Smooth muscle cell (in vitro differentiated cells): Measurements from ENCODE around the gene LTBR. TPM values are rescaled to one million over a fixed set of nuclear protein-coding genes. Genes with fewer than 3 reads are reported as not detected.

Experiments used
- DNase-seq: peaks from one replicate; lab custom pipeline; 2025; ENCODE audit not compliant: unreplicated experiment; lab: John Stamatoyannopoulos, UW
- H2AFZ ChIP-seq: fragments of 200-600 bp; sonication (generic); 2 replicates; pipeline ENCODE4 v1.6.0; 2016; ENCODE audit warnings: antibody characterized with exemption, low read depth, mild to moderate bottlenecking
- H3F3A ChIP-seq: fragments of 200-600 bp; sonication (generic); 2 replicates; pipeline ENCODE4 v1.6.0; 2017; ENCODE audit warnings: antibody characterized with exemption, low read depth
- H3K27ac ChIP-seq: fragments of 200-600 bp; sonication (generic); 2 replicates; pipeline ENCODE4 v1.5.1; 2016; ENCODE audit warnings: low read depth, mild to moderate bottlenecking
- H3K27me3 ChIP-seq: fragments of 200-600 bp; sonication (generic); 2 replicates; pipeline ENCODE4 v1.6.1; 2016; ENCODE audit warnings: low read depth, mild to moderate bottlenecking
- H3K36me3 ChIP-seq: fragments of 200-600 bp; sonication (generic); 2 replicates; pipeline ENCODE4 v1.5.1; 2016; ENCODE audit warnings: low read depth
- H3K4me1 ChIP-seq: fragments of 200-600 bp; sonication (generic); 2 replicates; pipeline ENCODE4 v1.5.1; 2016; ENCODE audit warnings: low read depth
- H3K4me2 ChIP-seq: fragments of 200-600 bp; sonication (generic); 2 replicates; pipeline ENCODE4 v1.6.0; 2016; ENCODE audit warnings: mild to moderate bottlenecking
- H3K4me3 ChIP-seq: fragments of 200-600 bp; sonication (generic); 2 replicates; pipeline ENCODE4 v1.5.1; 2016; ENCODE audit warnings: mild to moderate bottlenecking
- H3K79me2 ChIP-seq: fragments of 200-600 bp; sonication (generic); 2 replicates; pipeline ENCODE4 v1.6.0; 2016; ENCODE audit warnings: low read depth, mild to moderate bottlenecking
- H3K9ac ChIP-seq: fragments of 200-600 bp; sonication (generic); 2 replicates; pipeline ENCODE4 v1.6.0; 2016; ENCODE audit warnings: low read depth
- H3K9me3 ChIP-seq: fragments of 200-600 bp; sonication (generic); replicated peaks from 2 replicates; pipeline ENCODE4 v1.5.1; 2016; ENCODE audit warnings: low read depth
- H4K20me1 ChIP-seq: fragments of 200-600 bp; sonication (generic); 2 replicates; pipeline ENCODE4 v1.6.0; 2016; ENCODE audit warnings: low read depth
- CTCF ChIP-seq: fragments of 200-600 bp; sonication (generic); IDR thresholded peaks from 2 replicates; pipeline ENCODE4 v1.5.1; 2017; ENCODE audit warnings: borderline replicate concordance, mild to moderate bottlenecking, antibody characterized with exemption; ENCODE audit not compliant: insufficient read depth, poor library complexity, severe bottlenecking
- WGBS: methylation state at CpG from one replicate; pipeline ENCODE4 v1.1.7; 2016; ENCODE audit warnings: low lambda C conversion rate; 5-methylcytosine and 5-hydroxymethylcytosine counted together
- polyA plus RNA-seq: library from polyadenylated mRNA; unstranded; fragments of >200 nt; fragmentation: Nextera tagmentation; extraction: Ambion mirVana; gene quantifications from 2 replicates; pipeline ENCODE4 v1.2.1, GENCODE V29; 2016
- total RNA-seq: library from RNA; depleted of rRNA; stranded (reverse); fragments of >200 nt; gene quantifications from 2 replicates; pipeline ENCODE4 v1.2.3, GENCODE V29; 2014

Gene LTBR
- total and polyA plus RNA-seq, 2 experiments from 2014 or later: 35.1 to 72.9 TPM

DNA sequence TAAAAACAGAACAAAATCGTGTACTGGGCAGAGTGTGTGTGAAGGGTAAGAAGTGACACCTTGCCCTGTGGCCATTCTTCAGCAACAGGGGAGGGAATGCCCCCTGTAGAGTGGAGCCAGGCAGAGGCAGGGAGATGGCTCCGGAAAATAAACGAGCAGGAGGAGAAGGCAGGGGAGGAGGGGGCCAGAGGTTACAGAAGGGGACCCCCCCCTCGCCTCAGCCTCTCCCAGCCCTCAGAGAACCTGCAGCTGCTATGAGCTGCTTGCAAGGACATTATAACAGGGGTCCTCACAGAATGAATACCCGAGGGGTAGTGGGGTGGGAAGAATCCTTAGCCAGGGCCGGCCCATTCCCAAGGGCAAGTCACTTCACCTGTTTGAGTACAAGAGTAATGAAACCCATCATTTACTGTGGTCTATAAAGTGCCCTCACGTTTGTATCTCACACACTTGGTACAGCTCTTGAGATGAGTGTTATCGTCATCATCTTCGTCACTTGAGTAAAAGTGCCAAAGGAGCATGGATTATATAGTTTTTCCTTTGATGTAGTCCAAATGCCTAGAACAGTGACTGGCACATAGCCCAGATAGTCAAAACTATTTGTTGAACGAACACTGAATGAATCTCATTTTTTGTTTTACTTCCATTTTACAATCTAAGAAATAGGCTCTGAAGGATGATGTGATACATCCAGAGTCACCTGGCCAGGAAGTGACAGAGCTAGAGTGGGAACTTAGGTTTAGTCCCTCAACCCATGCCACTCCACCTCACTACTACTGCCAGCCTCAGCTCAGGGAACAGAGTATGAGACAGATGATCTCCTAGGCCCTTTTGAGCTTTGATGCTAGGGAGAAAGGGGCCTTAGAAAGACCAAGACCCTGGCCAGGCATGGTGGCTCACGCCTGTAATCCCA, 23.1 kb upstream of the LTBR start:
- Histone ChIP-seq H3K4me3 (no peak overlapping the region), H3K4me1 (peaks cover 3% of the 10 kb centered on the region), H3F3A (no peaks in the 10 kb centered on the region), H3K36me3 (no peaks in the 10 kb centered on the region), H3K9ac (no peak overlapping the region), H3K27me3 (no peaks in the 10 kb centered on the region), H4K20me1 (no peaks in the 10 kb centered on the region), H2AFZ (no peak overlapping the region), H3K79me2 (no peaks in the 10 kb centered on the region), H3K27ac (no peak overlapping the region), H3K4me2 (no peak overlapping the region), H3K9me3 (no peaks in the 10 kb centered on the region)
- WGBS: 91% methylated on average over 11 of the region's 11 CpGs
- TF ChIP-seq CTCF: no peak
- no peak for DNase-seq

DNA sequence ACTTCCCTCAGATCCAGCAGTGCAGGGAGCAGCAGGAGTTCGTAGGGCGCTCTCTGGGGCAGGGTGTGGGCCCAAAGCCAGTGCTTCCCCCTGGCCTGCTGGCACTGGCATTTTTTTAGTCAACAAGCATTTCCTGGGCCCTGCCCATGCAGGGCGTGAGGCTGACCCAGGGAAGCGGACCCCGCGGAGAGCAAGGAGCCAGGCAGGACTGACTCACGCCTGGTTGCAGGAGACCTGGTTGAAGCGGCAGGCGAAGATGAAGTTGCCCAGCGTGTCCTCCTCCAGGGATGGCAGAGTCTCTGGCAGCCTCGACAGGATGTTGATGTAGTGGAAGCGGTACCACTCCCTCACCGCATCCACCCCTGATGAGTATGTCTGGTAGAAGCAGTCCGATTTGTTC, 22.1 kb upstream of the LTBR start:
- Histone ChIP-seq H3K36me3 (no peaks in the 10 kb centered on the region), H3K4me1 (peaks cover 3% of the 10 kb centered on the region), H3K79me2 (no peaks in the 10 kb centered on the region), H3F3A (no peaks in the 10 kb centered on the region), H2AFZ (no peak overlapping the region), H3K4me2 (no peak overlapping the region), H3K27ac (no peak overlapping the region), H4K20me1 (no peaks in the 10 kb centered on the region), H3K9me3 (no peaks in the 10 kb centered on the region), H3K27me3 (no peaks in the 10 kb centered on the region), H3K9ac (no peak overlapping the region), H3K4me3 (no peak overlapping the region)
- no peak for DNase-seq
- WGBS: 94% methylated on average over 14 of the region's 14 CpGs
- no peak for TF ChIP-seq CTCF

DNA sequence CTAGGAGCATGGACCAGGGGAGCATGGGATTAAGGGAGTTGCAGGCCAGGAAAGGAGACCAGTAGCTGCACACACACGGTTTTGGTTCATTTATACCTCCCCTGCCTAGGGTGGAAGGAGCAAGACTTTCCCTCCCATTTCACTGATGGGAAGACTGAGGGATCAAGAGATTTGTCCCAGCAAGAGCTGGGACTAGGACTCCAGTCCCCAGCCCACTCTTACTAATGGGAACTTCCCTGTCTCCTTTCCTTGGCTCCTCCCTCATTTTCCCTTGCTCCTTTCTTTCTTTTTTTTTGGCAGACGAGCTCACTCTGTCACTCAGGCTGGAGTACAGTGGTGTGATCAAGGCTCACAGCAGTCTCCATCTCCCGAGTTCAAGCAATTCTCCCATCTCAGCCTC, 21.6 kb upstream of the LTBR start:
- no peak for DNase-seq
- Histone ChIP-seq H3K36me3 (no peaks in the 10 kb centered on the region), H3K9me3 (no peaks in the 10 kb centered on the region), H3K27me3 (no peaks in the 10 kb centered on the region), H3F3A (no peaks in the 10 kb centered on the region), H3K9ac (no peak overlapping the region), H3K79me2 (no peaks in the 10 kb centered on the region), H3K4me2 (no peak overlapping the region), H3K27ac (no peak overlapping the region), H3K4me1 (peaks cover 3% of the 10 kb centered on the region), H3K4me3 (no peak overlapping the region), H2AFZ (no peak overlapping the region), H4K20me1 (no peaks in the 10 kb centered on the region)
- no peak for TF ChIP-seq CTCF
- 82% methylated on average over 3 of the region's 3 CpGs for WGBS

GRCh38 chr12:6363010-6363329, 21.0 kb upstream of the LTBR start:
- H3K9ac ChIP-seq: no peak overlapping the region

More at GRCh38 chr12:6363010-6363329, 21.0 kb upstream of the LTBR start:
- Histone ChIP-seq H3K4me2 (peak overlapping the region; percentile 95), H3K4me3 (peak overlapping the region; percentile 63), H3K4me1 (peaks cover 3% of the 10 kb centered on the region), H3K79me2 (no peaks in the 10 kb centered on the region), H3K27ac (no peak overlapping the region), H2AFZ (no peak overlapping the region), H3K36me3 (no peaks in the 10 kb centered on the region), H4K20me1 (no peaks in the 10 kb centered on the region), H3K9me3 (no peaks in the 10 kb centered on the region), H3F3A (no peaks in the 10 kb centered on the region), H3K27me3 (no peaks in the 10 kb centered on the region)
- DNase-seq: no peak
- 24% methylated on average over 4 of the region's 4 CpGs for whole genome bisulfite sequencing
- TF ChIP-seq CTCF: no peak
